Heart left ventricle (tissue), 16 donors: ENCODE results near the gene NFX1. TPM values are rescaled to one million over a fixed set of nuclear protein-coding genes. Genes with fewer than 3 reads are reported as not detected.

Experiments
- ATAC-seq, 4 donors: fragments of 200-7000 bp; cut with Tn5 transposase; one replicate each; pipeline ENCODE4 v1.9.1; 2020 to 2022; ENCODE audit warnings: moderate library complexity in 4 of 4, mild to moderate bottlenecking in 3 of 4, moderate number of reproducible peaks in 1 of 4
- DNase-seq, 5 donors: peaks; one replicate each; pipeline ENCODE4 v3.0.0-alpha.2; 2020
- H3K27ac ChIP-seq, 12 donors: fragments of 200-600 bp; sonication (generic) in 4 of 12; one replicate each; pipeline versions ENCODE4 v1.5.0 to v1.8.0; 2016 to 2022; ENCODE audit warnings: mild to moderate bottlenecking in 2 of 12
- H3K27me3 ChIP-seq, 9 donors: fragments of 200-600 bp; sonication (generic) in 2 of 9; one replicate each; pipeline versions ENCODE4 v1.5.1 to v1.8.0; 2016 to 2022; ENCODE audit warnings: mild to moderate bottlenecking in 3 of 9
- H3K36me3 ChIP-seq, 9 donors: fragments of 200-600 bp; sonication (generic) in 2 of 9; one replicate each; pipeline versions ENCODE4 v1.5.0 to v1.8.0; 2018 to 2022; ENCODE audit warnings: mild to moderate bottlenecking in 2 of 9
- H3K4me1 ChIP-seq, 12 donors: fragments of 200-600 bp; sonication (generic) in 4 of 12; one replicate each; pipeline versions ENCODE4 v1.5.0 to v1.8.0; 2016 to 2022; ENCODE audit warnings: mild to moderate bottlenecking in 3 of 12
- H3K4me3 ChIP-seq, 12 donors: fragments of 200-600 bp; sonication (generic) in 4 of 12; one replicate each; pipeline versions ENCODE4 v1.5.0 to v1.8.0; 2017 to 2022; ENCODE audit warnings: mild to moderate bottlenecking in 9 of 12, moderate library complexity in 4 of 12
- H3K9me3 ChIP-seq, 12 donors: fragments of 200-600 bp; sonication (generic) in 4 of 12; one replicate each; pipeline versions ENCODE4 v1.5.0 to v1.8.0; 2016 to 2022; ENCODE audit warnings: mild to moderate bottlenecking in 1 of 12
- POLR2A ChIP-seq, 2 donors: fragments of 450-650 bp; IDR thresholded peaks; one replicate each; pipeline ENCODE4 v1.6.1; 2017; ENCODE audit warnings: antibody characterized with exemption in 2 of 2, mild to moderate bottlenecking in 2 of 2, moderate library complexity in 2 of 2
- WGBS, 4 donors: extraction: QIAGEN DNeasy Blood & Tissue Kit in 2 of 4; methylation state at CpG; one replicate each; pipeline versions ENCODE4 v1.1.5 to v1.1.7; 2013 to 2018; 5-methylcytosine and 5-hydroxymethylcytosine counted together
- intact Hi-C, 10 donors: fragments of 100-400 bp; cut with DNase I; formaldehyde crosslinking; loops; one replicate each; pipeline versions ENCODE4 v1.11.1 to v1.14.2; 2022
- polyA plus RNA-seq, 2 donors: library from polyadenylated mRNA; stranded (reverse); fragments of 200-250 nt; gene quantifications; one replicate each; pipeline ENCODE4 v1.2.3, GENCODE V29; 2013
- total RNA-seq, 9 donors: library from RNA; depleted of rRNA in 2 of 9; stranded (reverse); fragments of >200 nt in 2 of 9; fragmentation: NEBNext Ultra II Directional in 3 of 9; extraction: Animal tissue kit (Norgen Biotek cat#: 25700) in 3 of 9; gene quantifications; one replicate each; pipeline versions ENCODE4 v1.1.0 to v1.2.4, GENCODE V29; 2016 to 2023
- TF ChIP-seq, protein P1 (sequence below), 12 donors: fragments of 200-600 bp; sonication (generic) in 4 of 12; IDR thresholded peaks; one replicate each; pipeline versions ENCODE4 v1.5.0 to v1.8.0; 2018 to 2022; ENCODE audit warnings: antibody characterized with exemption in 12 of 12, mild to moderate bottlenecking in 5 of 12
- donor health status: ischemic (EF 13 %, LVEDD 7.1; RV severe dilation, severe dysfunction).
- donor health status: healthy with polysubstance abuse.
- donor health status: DM: no; HTN: yes; CAD: no.
- donor health status: DM: no; HTN: no; CAD: no.
- donor health status: ischemic (EF 25% LVEDD 6.9; RV normal size, moderate dysfunction).
- donor health status: ischemic (EF 25% LVEDD 5.7; RV mildly dilated, moderate dysfunction).
- donor health status: healthy.
- donor health status: DM: yes; HTN: yes; CAD: no.
- donor health status: ischemic (EF 35%, LVEDD 5.7; RV mildly dilated, moderate dysfunction).
- donor health status: nonischemic (EF 11% LVEDD 7.7; RV severe dilation, severe dysfunction).
- donor health status: DM: yes; HTN: yes; CAD: no.
- donor health status: PGD.
- donor health status: ischemic (EF 29% LVEDD 5.4; RV normal size, mild dysfunction).
- donor health status: nonischemic (EF 23%, LVEDD 6.1; RV moderate dilation, normal function).

The NFX1 gene
- total and polyA plus RNA-seq, 11 donors, result 13.7 to 42.0 (median 32.7) TPM

DNA sequence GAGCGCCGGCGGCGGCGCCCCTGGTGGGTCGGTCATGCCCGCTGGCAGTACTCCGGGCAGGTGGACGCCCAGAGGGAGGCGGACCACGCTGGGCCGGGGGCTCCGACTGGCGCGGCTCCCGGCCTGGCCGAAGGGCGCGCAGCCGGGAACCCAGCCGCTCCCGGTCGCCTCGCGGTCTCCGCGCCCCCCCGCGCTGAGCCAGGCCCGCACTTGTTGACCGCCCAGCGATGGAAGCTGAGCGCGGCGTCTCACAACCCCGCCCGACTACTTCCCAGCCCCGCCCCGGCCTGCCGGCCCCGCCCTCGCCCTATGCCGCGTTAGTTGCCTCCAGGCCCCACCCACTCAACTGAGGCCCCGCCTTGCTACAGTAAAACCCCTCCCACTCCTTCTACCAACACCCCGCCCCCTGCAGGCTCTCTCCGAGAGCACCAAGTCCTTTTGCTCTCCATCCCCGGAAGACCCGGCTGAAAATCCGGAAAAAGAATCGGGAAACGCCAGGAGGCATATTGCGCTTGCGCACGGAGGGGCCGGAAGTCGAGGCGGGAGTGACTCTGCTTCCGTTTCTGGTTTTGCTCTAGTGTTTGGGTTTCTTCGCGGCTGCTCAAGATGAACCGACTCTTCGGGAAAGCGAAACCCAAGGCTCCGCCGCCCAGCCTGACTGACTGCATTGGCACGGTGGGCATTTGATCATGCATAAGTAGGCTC, 25.7 kb upstream of the NFX1 start, which contains the start of the genes BAG1 and CHMP5:
BAG1 (minus strand) TSS at position 236 of the 705 bp plus-strand sequence.
CHMP5 (plus strand) TSS at position 577 of the 705 bp plus-strand sequence; CDS start at position 607, 30 bp downstream.
- intact Hi-C loops, result loop anchor here in 2 of 10 donors (1.0 to 5.0 kb wide), 3 partner anchors 23 to 97 kb away; partner anchors contain the start of genes B4GALT1 (in 1 of the 2) and NFX1 (in 1 of the 2)
- DNase-seq (peak; percentile 99 to 100 (median 100)), ATAC-seq (peak; percentile 97 to 99 (median 98))
- Histone ChIP-seq H3K9me3 (no peaks in the 10 kb centered on the region), H3K27me3 (no peaks in the 10 kb centered on the region), H3K36me3 (peaks cover 0 to 68% (median 64%) of the 10 kb centered on the region in 9 donors), H3K4me1 (peaks cover 0 to 36% (median 23%) of the 10 kb centered on the region in 12 donors), H3K27ac (peak within 1 kb of the TSS; percentile 76 to 99 (median 94)), H3K4me3 (peak within 1 kb of the TSS; percentile 66 to 97 (median 91))
- WGBS, 4 donors, result 0 to 1% (median 1%) methylated on average over 22 to 67 of the region's 67 CpGs
- peak; percentile 90 to 91 for TF ChIP-seq POLR2A (IDR thresholded peaks at IDR 0.05)
- TF ChIP-seq, protein P1, sequence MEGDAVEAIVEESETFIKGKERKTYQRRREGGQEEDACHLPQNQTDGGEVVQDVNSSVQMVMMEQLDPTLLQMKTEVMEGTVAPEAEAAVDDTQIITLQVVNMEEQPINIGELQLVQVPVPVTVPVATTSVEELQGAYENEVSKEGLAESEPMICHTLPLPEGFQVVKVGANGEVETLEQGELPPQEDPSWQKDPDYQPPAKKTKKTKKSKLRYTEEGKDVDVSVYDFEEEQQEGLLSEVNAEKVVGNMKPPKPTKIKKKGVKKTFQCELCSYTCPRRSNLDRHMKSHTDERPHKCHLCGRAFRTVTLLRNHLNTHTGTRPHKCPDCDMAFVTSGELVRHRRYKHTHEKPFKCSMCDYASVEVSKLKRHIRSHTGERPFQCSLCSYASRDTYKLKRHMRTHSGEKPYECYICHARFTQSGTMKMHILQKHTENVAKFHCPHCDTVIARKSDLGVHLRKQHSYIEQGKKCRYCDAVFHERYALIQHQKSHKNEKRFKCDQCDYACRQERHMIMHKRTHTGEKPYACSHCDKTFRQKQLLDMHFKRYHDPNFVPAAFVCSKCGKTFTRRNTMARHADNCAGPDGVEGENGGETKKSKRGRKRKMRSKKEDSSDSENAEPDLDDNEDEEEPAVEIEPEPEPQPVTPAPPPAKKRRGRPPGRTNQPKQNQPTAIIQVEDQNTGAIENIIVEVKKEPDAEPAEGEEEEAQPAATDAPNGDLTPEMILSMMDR (IDR thresholded peaks at IDR 0.05), result peak; percentile 12 to 69 (median 33)

- H3K9me3 ChIP-seq, result no peaks in the 10 kb centered on the region
- peak overlapping the region; percentile 75 to 99 (median 89) for H3K27ac ChIP-seq
- peak overlapping the region; percentile 52 to 97 (median 83) for H3K4me3 ChIP-seq
- H3K36me3 ChIP-seq, result peaks cover 0 to 68% (median 64%) of the 10 kb centered on the region in 9 donors
- TF ChIP-seq POLR2A (IDR thresholded peaks at IDR 0.05), result no peak
- TF ChIP-seq, protein P1 (IDR thresholded peaks at IDR 0.05), result no peak
- WGBS, 4 donors, result 22 to 24% (median 23%) methylated on average over 13 of the region's 13 CpGs
- intact Hi-C loops, result loop anchor here in 2 of 10 donors (1.0 kb wide), 1 partner anchor 22 kb away; no protein-coding TSS in a partner anchor
- peaks cover 0 to 36% (median 23%) of the 10 kb centered on the region in 12 donors for H3K4me1 ChIP-seq
- ATAC-seq (peak in 1 of 4 donors; percentile 0), DNase-seq (no peak)
- H3K27me3 ChIP-seq, result no peaks in the 10 kb centered on the region
Observed at GRCh38 chr9:33265211-33265865, 25.0 kb upstream of the NFX1 start.

- H3K36me3 ChIP-seq, result peaks cover 0 to 68% (median 64%) of the 10 kb centered on the region in 9 donors
- DNase-seq (no peak), ATAC-seq (no peak)
- TF ChIP-seq POLR2A (IDR thresholded peaks at IDR 0.05), result no peak
- TF ChIP-seq, protein P1 (IDR thresholded peaks at IDR 0.05), result no peak
- H3K4me3 ChIP-seq, result no peak overlapping the region
- intact Hi-C loops, result no loop called here
- H3K27me3 ChIP-seq, result no peaks in the 10 kb centered on the region
- H3K27ac ChIP-seq, result no peak overlapping the region
- peaks cover 0 to 36% (median 23%) of the 10 kb centered on the region in 12 donors for H3K4me1 ChIP-seq
- no peaks in the 10 kb centered on the region for H3K9me3 ChIP-seq
Observed at GRCh38 chr9:33267151-33267767, 23.1 kb upstream of the NFX1 start.
